Fibroblast of lung (primary cell): Measurements from ENCODE around the gene CD3G.

Experiments used
- CTCF ChIP-seq, 2 donors: IDR thresholded peaks in 1 of 2; conservative IDR thresholded peaks in 1 of 2; 1 replicate in 1 of 2; 2 replicates in 1 of 2; pipeline ENCODE4 v1.5.1; 2011 to 2012; ENCODE audit warnings: low read length in 2 of 2, control low read depth in 1 of 2, inconsistent platforms in 1 of 2, low read depth in 1 of 2, mild to moderate bottlenecking in 1 of 2
- EZH2 ChIP-seq: IDR thresholded peaks from 2 replicates; pipeline ENCODE4 v1.5.1; 2012; ENCODE audit warnings: low read length, control low read depth, mild to moderate bottlenecking; ENCODE audit errors: missing control alignments

GRCh38 chr11:118301600-118302195, 42.4 kb upstream of the CD3G start:
- no peak for TF ChIP-seq CTCF (conservative IDR thresholded peaks at IDR 0.05 in 1 of 2, IDR thresholded peaks at IDR 0.05 in 1 of 2; ENCODE audit: low read depth in 1 of 2, low read length in 2 of 2)
- no peak for TF ChIP-seq EZH2
